Measurements from ENCODE around the gene GMPPA. TPM values are rescaled to one million over a fixed set of nuclear protein-coding genes. Genes with fewer than 3 reads are reported as not detected.
A peak's percentile ranks its signal among the peaks of the same experiment; 100 is the strongest.

The GMPPA gene
- total and polyA plus RNA-seq, 9 of the 15 experiments (the other 6 are each of a cell fraction or from before 2014, with no cell fraction given) = 7.0 to 101 (median 66.7) TPM

- TF ChIP-seq GATAD2A (IDR thresholded peaks at IDR 0.05) (peak; percentile 93), GMEB1 (CRISPR knock-in tag; IDR thresholded peaks at IDR 0.05) (peak; percentile 83), UBTF (IDR thresholded peaks at IDR 0.05; ENCODE audit: borderline replicate concordance in 1 of 2, low read depth in 2 of 2, low read length in 2 of 2) (peak; percentile 49 to 91; a peak in 3 of 4 replicates), MXD1 (CRISPR knock-in tag; IDR thresholded peaks at IDR 0.05; ENCODE audit: borderline replicate concordance, poor library complexity, severe bottlenecking) (no peak), OTX1 (CRISPR knock-in tag; IDR thresholded peaks at IDR 0.05) (peak; percentile 55; the same call in 1 of the 2 replicates), JUND (IDR thresholded peaks at IDR 0.05; ENCODE audit: borderline replicate concordance, low read depth, low read length) (peak; percentile 72), JUND (tag; IDR thresholded peaks at IDR 0.05; ENCODE audit: borderline replicate concordance, low read depth, low read length) (peak; percentile 43; the same call in 1 of the 3 replicates), NFRKB (IDR thresholded peaks at IDR 0.05; ENCODE audit: low read depth) (no peak), SAFB (IDR thresholded peaks at IDR 0.05; ENCODE audit: borderline replicate concordance, low read depth, low read length) (peak; percentile 83), CLOCK (CRISPR knock-in tag; IDR thresholded peaks at IDR 0.05; ENCODE audit: borderline replicate concordance) (0 out of 2 replicates have a peak, but pooled peaks have one; percentile 35)
Measured at GRCh38 chr2:219514196-219514761, 15.6 kb downstream of the GMPPA start, which contains the start of gene ASIC4 (continued).

All from K562 (cell line).